ENCODE results near the gene TRIM65.

TRIM65 gene

DNA sequence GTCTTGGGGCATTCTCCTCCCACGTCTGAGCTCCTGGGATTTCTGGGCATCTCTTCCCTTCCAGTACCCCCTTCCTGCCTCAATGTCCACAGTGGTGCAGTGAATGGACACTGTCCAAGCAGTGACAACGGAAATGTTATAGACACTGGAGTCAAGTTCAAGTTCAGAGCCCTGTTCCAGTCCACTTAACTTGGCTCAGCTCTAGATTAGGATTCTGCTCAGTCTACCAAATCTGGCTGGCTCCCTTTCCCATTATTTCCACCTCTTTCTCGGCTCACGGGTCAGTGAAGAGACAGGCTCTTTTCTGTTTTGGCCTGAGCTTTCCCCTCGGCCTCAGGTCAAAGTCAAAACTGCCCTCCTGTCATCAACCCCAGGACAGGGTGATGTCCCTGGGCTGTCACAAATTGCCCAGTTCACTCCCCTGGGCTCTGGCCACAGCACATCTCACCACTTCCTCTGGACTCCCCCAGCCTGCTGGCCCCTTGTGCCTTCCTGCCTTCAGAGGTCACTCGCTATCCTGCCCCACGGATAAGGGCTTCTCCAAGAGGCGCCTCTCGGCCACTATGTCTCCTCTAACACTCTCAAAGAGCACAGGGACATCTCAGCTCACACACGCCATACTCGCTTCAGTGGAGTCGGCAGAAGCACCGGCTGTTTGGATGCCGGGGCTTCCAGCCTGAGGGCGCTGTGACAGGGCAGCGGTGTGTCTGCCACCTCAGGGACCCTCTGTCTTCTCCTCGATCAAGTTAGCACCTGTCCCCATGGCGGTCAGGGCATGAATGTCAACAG is 25.6 kb upstream of the TRIM65 start:
- H3K4me1 ChIP-seq (ENCODE audit: low read length): no peaks in the 10 kb centered on the region
- DNase-seq: no peak
- H3K9me3 ChIP-seq (replicated peaks; ENCODE audit: insufficient read depth, low read length): no peaks in the 10 kb centered on the region
- H3K79me2 ChIP-seq (ENCODE audit: low read length): no peaks in the 10 kb centered on the region
- H3K27me3 ChIP-seq (replicated peaks; ENCODE audit: insufficient read depth, low read length): no peaks in the 10 kb centered on the region
- no peak overlapping the region for H3K4me3 ChIP-seq (ENCODE audit: low read length)
- H2AFZ ChIP-seq (ENCODE audit: low read length): no peak overlapping the region
- no peaks in the 10 kb centered on the region for H3F3A ChIP-seq (ENCODE audit: insufficient read depth, low read length)
- no peak overlapping the region for H3K27ac ChIP-seq (ENCODE audit: low read length)
- no peaks in the 10 kb centered on the region for H3K36me3 ChIP-seq (replicated peaks; ENCODE audit: insufficient read depth, low read length)
- no peak overlapping the region for H3K4me2 ChIP-seq (ENCODE audit: low read depth, low read length)
- H3K9me2 ChIP-seq (replicated peaks; ENCODE audit: insufficient read depth, low read length): no peaks in the 10 kb centered on the region
- no peak overlapping the region for H3K9ac ChIP-seq (ENCODE audit: low read length)
- TF ChIP-seq EZH2 (optimal IDR thresholded peaks at IDR 0.05; ENCODE audit: low read depth, low read length): no peak
- TF ChIP-seq, protein P1, sequence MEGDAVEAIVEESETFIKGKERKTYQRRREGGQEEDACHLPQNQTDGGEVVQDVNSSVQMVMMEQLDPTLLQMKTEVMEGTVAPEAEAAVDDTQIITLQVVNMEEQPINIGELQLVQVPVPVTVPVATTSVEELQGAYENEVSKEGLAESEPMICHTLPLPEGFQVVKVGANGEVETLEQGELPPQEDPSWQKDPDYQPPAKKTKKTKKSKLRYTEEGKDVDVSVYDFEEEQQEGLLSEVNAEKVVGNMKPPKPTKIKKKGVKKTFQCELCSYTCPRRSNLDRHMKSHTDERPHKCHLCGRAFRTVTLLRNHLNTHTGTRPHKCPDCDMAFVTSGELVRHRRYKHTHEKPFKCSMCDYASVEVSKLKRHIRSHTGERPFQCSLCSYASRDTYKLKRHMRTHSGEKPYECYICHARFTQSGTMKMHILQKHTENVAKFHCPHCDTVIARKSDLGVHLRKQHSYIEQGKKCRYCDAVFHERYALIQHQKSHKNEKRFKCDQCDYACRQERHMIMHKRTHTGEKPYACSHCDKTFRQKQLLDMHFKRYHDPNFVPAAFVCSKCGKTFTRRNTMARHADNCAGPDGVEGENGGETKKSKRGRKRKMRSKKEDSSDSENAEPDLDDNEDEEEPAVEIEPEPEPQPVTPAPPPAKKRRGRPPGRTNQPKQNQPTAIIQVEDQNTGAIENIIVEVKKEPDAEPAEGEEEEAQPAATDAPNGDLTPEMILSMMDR (IDR thresholded peaks at IDR 0.05; ENCODE audit: low read length): no peak
- no peak for TF ChIP-seq EZH2phosphoT487 (IDR thresholded peaks at IDR 0.05; ENCODE audit: low read length)
- no peaks in the 10 kb centered on the region for H4K20me1 ChIP-seq (ENCODE audit: insufficient read depth, low read length)

DNA sequence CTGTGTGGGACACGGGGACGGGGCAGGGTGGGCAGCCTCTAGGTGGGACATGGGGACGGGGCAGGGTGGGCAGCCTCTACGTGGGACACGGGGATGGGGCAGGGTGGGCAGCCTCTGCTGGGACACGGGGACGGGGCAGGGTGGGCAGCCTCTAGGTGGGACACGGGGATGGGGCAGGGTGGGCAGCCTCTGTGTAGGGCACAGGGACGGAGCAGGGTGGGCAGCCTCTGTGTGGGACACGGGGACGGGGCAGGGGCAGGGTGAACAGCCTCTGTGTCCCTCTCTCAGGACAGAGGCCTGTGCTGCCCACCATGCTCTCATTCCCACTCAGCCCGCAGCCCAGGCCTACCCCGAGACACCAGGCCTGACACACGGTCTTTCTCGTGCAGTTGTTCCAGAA is 24.8 kb upstream of the TRIM65 start:
- no peak overlapping the region for H3K4me3 ChIP-seq (ENCODE audit: low read length)
- H3K9ac ChIP-seq (ENCODE audit: low read length): no peak overlapping the region
- no peaks in the 10 kb centered on the region for H3K9me2 ChIP-seq (replicated peaks; ENCODE audit: insufficient read depth, low read length)
- no peak for DNase-seq
- H3K36me3 ChIP-seq (replicated peaks; ENCODE audit: insufficient read depth, low read length): no peaks in the 10 kb centered on the region
- H3K27ac ChIP-seq (ENCODE audit: low read length): no peak overlapping the region
- H3F3A ChIP-seq (ENCODE audit: insufficient read depth, low read length): no peaks in the 10 kb centered on the region
- no peak overlapping the region for H3K4me2 ChIP-seq (ENCODE audit: low read depth, low read length)
- H3K4me1 ChIP-seq (ENCODE audit: low read length): no peaks in the 10 kb centered on the region
- no peaks in the 10 kb centered on the region for H3K79me2 ChIP-seq (ENCODE audit: low read length)
- H3K9me3 ChIP-seq (replicated peaks; ENCODE audit: insufficient read depth, low read length): no peaks in the 10 kb centered on the region
- TF ChIP-seq EZH2phosphoT487 (IDR thresholded peaks at IDR 0.05; ENCODE audit: low read length) (no peak), EZH2 (optimal IDR thresholded peaks at IDR 0.05; ENCODE audit: low read depth, low read length) (no peak)
- TF ChIP-seq, protein P1 (IDR thresholded peaks at IDR 0.05; ENCODE audit: low read length): no peak
- no peak overlapping the region for H2AFZ ChIP-seq (ENCODE audit: low read length)
- H4K20me1 ChIP-seq (ENCODE audit: insufficient read depth, low read length): no peaks in the 10 kb centered on the region
- no peaks in the 10 kb centered on the region for H3K27me3 ChIP-seq (replicated peaks; ENCODE audit: insufficient read depth, low read length)

DNA sequence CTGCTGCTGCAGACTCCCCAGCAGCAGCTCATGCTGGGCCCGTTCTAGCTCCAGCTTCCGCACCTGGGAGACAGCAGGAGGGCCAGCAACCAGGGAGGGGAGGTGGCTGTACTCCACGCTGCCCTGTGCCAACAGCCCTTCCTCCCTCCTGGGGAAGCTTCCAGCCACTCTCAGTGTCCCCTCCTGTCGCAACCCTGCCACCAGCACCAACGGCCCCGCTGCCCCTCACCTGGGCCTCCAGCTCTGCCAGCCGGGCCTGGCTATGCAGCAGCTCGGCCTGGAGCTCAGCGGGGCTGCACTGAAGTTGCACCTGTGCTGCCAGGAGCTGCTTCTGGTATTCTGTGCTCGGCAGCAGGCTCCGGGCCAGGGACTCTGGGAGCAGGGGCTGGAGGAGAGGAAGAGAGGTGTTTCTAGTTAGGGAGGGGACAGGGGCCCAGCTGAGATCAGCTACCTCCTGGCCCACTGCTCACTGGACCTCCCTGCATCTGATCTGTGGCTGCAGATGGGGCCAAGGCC is 23.4 kb upstream of the TRIM65 start:
- Histone ChIP-seq H3F3A (ENCODE audit: insufficient read depth, low read length) (no peaks in the 10 kb centered on the region), H3K27ac (ENCODE audit: low read length) (no peak overlapping the region), H3K27me3 (replicated peaks; ENCODE audit: insufficient read depth, low read length) (no peaks in the 10 kb centered on the region), H3K9ac (ENCODE audit: low read length) (no peak overlapping the region), H4K20me1 (ENCODE audit: insufficient read depth, low read length) (no peaks in the 10 kb centered on the region), H3K79me2 (ENCODE audit: low read length) (no peaks in the 10 kb centered on the region), H3K4me1 (ENCODE audit: low read length) (no peaks in the 10 kb centered on the region), H3K4me3 (ENCODE audit: low read length) (no peak overlapping the region), H3K36me3 (replicated peaks; ENCODE audit: insufficient read depth, low read length) (no peaks in the 10 kb centered on the region), H3K9me2 (replicated peaks; ENCODE audit: insufficient read depth, low read length) (no peaks in the 10 kb centered on the region), H3K4me2 (ENCODE audit: low read depth, low read length) (no peak overlapping the region), H2AFZ (ENCODE audit: low read length) (no peak overlapping the region), H3K9me3 (replicated peaks; ENCODE audit: insufficient read depth, low read length) (no peaks in the 10 kb centered on the region)
- DNase-seq: no peak
- TF ChIP-seq, protein P1 (IDR thresholded peaks at IDR 0.05; ENCODE audit: low read length): no peak
- no peak for TF ChIP-seq EZH2 (optimal IDR thresholded peaks at IDR 0.05; ENCODE audit: low read depth, low read length)
- TF ChIP-seq EZH2phosphoT487 (IDR thresholded peaks at IDR 0.05; ENCODE audit: low read length): no peak
